GM12801 (cell line): Measurements from ENCODE around the gene FNDC3B.

ENCODE experiments used
- TF ChIP-seq, protein P1 (sequence below): IDR thresholded peaks from one replicate; pipeline ENCODE4 v1.5.1; 2011; ENCODE audit warnings: control low read depth; ENCODE audit not compliant: insufficient read length; ENCODE audit errors: extremely low read depth

Gene FNDC3B

GRCh38 chr3:172244011-172244410 is 204.6 kb downstream of the FNDC3B start:
- TF ChIP-seq, protein P1, sequence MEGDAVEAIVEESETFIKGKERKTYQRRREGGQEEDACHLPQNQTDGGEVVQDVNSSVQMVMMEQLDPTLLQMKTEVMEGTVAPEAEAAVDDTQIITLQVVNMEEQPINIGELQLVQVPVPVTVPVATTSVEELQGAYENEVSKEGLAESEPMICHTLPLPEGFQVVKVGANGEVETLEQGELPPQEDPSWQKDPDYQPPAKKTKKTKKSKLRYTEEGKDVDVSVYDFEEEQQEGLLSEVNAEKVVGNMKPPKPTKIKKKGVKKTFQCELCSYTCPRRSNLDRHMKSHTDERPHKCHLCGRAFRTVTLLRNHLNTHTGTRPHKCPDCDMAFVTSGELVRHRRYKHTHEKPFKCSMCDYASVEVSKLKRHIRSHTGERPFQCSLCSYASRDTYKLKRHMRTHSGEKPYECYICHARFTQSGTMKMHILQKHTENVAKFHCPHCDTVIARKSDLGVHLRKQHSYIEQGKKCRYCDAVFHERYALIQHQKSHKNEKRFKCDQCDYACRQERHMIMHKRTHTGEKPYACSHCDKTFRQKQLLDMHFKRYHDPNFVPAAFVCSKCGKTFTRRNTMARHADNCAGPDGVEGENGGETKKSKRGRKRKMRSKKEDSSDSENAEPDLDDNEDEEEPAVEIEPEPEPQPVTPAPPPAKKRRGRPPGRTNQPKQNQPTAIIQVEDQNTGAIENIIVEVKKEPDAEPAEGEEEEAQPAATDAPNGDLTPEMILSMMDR: no peak

DNA sequence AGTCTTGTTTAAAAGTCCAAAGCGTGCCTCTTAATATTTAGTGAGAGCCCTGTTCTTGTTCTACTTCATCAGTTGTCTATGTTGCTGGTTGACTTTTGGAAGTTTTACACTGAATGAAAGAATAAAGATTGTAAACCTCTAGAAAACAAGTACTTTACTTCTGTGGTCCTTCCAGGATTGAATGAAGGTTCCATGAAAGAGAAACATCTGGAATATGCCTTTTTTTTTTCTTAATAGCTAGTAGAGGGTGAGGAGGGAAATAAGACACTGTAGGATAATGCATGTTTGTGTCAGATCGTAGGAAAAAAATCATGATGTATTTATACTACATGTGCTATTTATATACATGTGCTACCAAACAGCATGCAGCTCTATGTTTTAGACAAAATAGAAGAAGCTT is 205.9 kb downstream of the FNDC3B start:
- TF ChIP-seq, protein P1: no peak

DNA sequence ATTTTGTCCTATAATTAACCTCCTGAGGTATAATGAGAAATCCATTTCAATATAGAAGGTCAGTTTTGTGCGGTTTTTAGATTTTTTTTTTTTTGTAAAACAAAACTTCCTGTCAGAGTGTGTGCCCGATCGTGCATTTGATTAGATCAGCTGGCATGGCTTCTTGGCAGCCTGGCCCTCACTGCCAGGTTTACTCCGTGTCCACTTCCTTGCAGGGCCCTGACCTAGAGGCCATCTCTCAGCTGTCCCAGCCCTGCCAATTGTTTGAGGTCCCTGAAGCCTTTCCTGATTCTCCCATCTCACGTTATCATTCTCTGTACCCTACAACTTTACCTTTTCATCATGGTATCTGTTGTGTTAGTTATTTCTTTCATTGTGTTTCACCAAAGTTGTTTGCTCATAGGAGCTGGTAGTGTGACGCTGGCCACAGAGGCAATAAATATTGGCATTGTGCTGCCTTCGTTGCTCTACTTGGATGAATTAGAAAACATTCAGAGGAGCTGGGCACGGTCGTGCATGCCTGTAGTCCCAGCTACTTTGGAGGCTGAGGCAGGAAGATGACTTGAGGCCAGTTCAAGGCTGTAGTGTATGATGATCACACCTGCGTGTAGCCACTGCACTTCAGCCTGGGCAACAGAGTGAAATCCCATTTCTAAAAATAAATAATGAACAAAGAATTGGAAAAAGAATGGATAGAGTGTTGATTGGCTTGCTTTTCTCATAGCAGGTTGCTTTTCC is 206.9 kb downstream of the FNDC3B start:
- TF ChIP-seq, protein P1: no peak

- TF ChIP-seq, protein P1: no peak
Observed at GRCh38 chr3:172247525-172248274, 208.3 kb downstream of the FNDC3B start.

DNA sequence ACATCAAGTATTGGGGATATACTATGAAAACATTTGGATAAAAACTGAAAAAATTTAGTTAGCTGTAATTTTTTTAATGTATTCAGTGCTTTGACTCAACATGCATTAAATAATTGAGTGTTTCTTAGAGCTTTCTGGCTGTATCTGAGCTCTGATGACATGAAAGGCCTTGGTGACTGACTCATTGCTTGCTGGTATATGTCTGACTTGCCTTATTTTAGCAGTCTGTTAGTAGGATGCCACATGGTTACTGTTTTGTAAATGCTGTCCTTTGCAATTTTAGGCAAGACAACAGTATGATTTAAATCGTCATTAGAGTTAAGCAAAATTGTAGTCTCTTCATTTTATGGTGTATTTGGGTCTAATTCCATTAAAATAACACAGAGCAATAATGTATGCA is 209.7 kb downstream of the FNDC3B start:
- TF ChIP-seq, protein P1: no peak

DNA sequence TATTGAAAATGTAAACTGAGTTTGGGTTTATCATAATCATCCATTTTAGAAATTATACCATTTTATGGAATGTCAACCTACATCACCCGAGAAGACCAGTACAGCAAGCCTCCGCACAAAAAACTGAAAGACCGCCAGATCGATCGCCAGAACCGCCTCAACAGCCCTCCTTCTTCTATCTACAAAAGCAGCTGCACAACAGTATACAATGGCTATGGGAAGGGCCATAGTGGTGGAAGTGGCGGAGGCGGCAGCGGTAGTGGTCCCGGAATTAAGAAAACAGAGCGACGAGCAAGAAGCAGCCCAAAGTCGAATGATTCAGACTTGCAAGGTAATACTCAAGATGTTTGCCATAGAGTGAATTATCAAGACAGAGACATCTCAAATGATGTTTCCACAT is 211.8 kb downstream of the FNDC3B start:
- TF ChIP-seq, protein P1: no peak

DNA sequence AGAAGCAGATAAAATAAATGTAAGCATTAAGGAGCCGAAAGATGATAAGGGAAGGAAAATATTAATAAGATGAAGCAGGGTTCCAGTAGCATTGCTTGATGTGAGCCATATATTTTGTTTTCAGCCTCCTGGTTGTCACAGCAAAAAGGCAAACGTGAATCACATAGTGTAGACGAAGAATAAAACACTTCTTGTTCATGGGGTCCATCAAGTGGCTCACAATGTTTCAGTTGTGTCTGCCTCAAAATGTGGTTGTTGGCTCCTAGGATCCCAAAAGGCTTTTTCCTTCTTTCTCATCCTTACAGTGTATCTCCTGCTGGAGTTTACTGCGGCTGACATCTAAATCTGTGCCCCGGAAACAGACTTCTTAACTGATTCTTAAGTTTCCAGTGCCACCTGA is 213.8 kb downstream of the FNDC3B start:
- TF ChIP-seq, protein P1: no peak
